Mononuclear cell (primary cell): ENCODE measurements around the gene NAP1L1. TPM values are rescaled to one million over a fixed set of nuclear protein-coding genes. Genes with fewer than 3 reads are reported as not detected.

Source experiments
- total RNA-seq: library from RNA; depleted of rRNA; stranded (reverse); fragments of >200 nt; gene quantifications from one replicate; pipeline ENCODE4 v1.2.3, GENCODE V29; 2012

Gene NAP1L1
- total RNA-seq, 1 donor, result 401 TPM

Other genes starting within 250 kb of the NAP1L1 start
- 52.5 TPM for gene PHLDA1, start 52.9 kb downstream of the NAP1L1 start, total RNA-seq